Activated CD4-positive, CD25-positive, alpha-beta regulatory T cell (primary cell): ENCODE data around the gene NFIB.

Source experiments
- DNase-seq, 4 experiments: peaks; one replicate each; lab custom pipeline; 2025; lab: John Stamatoyannopoulos, UW

The NFIB gene

GRCh38 chr9:14098486-14099180, 215.3 kb downstream of the NFIB start:
- no peak for DNase-seq

DNA sequence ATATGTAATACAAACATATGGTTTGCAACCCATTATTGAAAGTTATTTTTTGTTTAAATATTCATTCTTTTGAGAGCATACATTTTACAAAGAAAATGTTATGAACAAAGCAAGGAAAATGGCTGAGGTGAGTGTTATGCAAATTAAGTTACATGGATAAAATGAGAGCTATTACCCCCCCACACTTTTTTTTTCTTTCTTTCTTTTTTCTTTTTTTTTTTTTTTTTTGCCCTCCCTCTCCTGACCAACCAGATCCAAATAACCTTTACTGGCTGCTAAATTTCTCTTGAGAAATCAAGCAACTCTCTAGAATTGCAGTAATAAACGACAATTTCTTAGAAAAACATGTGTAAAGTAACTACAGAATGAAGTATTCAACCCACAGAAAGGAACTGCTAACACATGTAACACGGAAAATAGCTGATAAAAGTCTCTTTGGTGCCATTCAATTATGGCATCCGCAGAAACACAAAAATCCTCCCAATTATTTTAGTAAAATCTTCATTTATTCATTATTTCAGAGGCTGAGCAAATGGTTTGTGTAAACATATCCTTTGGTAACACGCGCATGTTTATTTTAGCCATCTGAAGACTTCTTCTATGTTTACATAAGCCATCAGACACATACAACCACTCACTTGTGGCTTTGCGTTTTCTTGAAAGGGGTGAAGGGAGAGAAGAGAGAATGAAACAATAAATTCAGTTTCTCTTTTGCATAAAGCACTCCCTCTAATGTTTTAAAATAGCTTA, 216.1 kb downstream of the NFIB start:
- DNase-seq: no peak

- DNase-seq: no peak
Observed at GRCh38 chr9:14097215-14097614, 216.7 kb downstream of the NFIB start.

DNA sequence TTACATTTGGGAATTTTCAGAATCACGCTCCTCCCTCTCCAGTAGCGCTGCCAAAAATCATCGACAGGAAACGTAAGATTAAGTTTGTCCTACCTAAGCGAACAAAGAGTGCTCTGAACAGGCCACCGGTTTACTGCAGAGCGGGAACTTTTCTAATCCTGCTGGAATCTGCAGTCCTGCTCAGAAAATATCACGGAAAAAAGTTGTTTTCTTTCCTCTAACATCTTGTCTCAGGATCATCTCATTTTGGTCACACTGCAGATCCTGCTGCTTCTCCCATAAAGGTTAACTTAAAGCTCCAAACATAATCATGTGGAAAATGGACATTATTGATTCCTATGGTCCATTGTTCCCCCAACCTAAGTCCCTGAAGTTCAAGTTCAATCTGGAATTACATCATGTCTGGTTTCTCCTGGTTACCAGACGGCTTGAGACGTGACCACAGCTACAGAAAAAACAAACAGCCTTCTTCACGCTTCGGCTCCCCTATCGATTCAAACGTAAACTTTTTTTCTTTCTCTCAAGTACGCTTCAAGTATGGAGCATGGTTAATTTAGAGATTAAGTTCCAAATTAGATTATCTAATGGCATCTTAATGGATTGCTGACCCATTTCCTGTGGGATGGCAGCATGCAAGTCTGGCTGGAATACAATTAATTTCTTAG, 217.6 kb downstream of the NFIB start:
- no peak for DNase-seq

- no peak for DNase-seq
Observed at GRCh38 chr9:14095277-14095676, 218.7 kb downstream of the NFIB start.

DNA sequence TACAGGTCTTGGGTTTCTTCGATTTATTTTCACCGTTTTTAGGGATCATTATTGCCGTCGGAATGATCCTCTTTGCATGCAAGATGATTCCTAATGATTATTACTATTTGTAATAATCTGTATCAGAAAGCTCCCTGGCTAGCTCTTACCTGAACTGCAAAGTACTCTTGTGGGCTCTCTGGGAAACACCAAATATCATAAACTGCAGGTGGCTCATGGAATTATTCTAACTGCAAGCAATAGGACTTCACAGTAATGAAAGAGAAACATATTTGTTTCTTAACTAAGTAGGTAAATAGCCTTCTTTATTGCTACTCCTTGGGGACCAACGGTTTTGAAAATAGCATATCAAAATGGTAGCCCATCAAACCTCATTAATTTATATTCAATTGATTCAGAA, 219.4 kb downstream of the NFIB start:
- DNase-seq: no peak

DNA sequence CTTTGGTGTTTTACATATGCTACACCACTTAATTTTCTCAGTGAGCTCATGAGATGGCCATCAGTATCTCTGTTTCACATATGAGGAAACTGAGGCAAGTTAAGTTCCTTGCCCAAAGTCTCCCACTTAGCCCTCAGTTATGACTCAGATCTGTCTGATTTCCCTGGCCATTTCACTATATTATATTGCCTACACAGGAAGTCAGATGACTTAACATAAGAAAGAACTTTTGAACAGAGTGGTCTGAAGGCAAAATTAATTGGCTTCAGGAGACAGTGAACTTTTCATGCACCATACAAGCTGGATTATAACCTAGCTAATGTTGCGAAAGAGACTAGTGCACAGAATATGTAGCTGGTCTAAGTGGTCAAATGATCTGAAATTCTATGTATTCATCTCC, 221.6 kb downstream of the NFIB start:
- DNase-seq: no peak

- DNase-seq: no peak
Observed at GRCh38 chr9:14089051-14089803, 224.7 kb downstream of the NFIB start.

DNA sequence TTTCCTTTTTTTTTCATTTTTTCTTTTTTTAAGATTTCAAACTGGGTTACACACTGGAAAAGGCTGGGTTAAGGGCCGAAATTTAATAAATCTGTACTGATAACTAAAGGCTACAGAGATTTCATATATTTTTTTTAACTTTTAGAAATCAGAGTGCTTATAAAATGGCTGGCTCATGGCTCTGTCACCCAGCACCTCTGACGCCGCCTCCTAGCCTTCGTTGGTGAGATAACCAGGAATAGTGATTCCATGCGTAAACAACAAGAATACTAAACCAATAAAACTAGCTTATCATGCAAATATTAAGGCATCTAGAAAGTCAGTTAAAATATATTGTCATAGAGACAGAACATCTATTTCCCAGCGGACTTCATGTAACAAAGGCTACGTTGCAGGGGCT, 226.4 kb downstream of the NFIB start:
- DNase-seq: no peak

DNA sequence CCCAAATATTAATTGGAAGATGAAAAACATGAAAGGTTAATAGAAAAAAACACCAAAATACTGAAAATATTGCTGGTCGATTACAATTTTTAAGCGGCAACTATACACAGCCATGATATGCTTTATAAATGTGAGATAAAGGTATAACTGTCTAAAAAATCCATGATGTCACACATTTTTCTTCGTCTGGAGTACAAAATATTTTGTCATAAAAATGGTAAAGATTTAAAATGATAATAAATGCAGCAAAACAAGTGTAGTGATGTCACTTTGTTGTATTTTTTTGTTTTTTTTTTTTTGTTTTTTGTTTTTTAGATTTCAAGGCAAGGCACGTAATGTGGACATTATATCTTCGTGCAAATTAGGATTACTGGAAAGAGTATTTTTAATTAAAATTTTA, 227.4 kb downstream of the NFIB start:
- no peak for DNase-seq

DNA sequence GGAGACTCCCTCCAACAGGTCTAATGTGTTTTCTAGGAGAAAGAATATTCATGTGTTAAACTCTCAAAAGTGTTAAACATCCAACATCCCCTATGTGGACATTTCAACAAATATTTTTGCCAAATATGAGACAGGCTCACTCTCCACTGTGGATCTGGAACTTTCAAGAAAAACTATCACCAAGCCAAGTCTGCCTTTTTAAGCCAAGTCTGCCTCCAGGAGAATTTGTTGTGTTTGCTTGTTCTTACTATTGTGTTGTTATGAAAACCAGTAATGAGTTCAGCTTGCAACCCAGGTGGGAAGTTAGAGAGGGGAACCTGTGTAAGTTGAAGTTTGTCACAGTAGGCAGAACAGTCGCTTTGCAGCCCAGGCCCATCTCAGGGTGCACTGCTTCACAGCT, 228.1 kb downstream of the NFIB start:
- no peak for DNase-seq

- DNase-seq: no peak
Observed at GRCh38 chr9:14084867-14085266, 229.1 kb downstream of the NFIB start.

DNA sequence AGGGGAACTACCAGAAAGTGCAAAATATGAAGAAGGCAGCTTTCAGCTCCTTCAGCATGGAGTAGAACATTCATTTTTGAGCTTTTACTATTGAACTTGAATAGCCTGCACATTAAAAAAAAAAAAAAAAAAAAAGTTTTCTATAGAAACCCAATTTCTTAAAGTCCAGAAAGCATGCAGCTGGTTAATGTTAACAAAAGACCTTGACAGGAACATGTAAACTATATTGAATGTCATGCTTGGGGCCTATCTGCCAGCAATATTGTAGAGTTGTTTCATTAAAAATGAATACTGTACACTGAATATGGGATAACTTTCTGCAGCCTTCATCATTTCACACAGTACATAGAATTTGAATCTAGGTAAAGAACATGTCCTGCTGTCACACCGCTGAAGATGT, 230.6 kb downstream of the NFIB start:
- no peak for DNase-seq

DNA sequence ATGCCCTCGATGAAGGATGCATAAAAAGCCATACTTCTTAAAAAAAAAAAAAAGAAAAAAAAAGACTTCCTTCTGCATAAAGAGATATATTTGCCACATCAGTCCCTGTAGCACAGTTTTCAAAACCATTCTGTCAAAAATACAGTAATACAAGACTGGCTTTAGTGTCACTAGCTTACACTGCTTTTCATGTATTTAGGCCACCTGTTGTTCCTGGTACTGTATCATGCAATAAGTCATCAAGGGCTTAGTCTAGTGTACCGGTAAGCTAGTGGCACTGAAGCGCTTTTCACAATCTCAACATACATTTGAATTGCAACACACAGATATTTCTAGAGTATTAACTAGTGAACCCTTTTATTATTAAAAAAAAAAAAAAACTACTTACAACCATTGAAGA, 231.2 kb downstream of the NFIB start:
- no peak for DNase-seq

DNA sequence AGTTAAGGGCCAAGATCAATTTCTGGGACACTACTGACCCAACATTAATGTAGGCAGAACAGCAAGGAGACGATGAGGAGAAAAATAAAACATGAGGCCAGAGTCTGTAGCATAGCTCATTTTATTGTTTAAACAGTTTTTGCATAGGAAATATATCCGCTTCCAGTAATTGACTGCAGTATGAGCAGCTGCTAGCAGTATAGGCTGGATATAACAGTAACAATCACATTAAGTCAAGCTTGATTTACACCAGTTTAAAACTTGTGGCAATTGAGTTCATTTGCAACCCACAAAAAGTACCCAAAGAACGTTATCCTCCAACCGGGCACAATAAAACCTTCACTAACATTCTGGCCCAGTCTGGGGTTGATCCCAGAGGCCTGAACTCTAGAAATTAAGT, 232.2 kb downstream of the NFIB start:
- DNase-seq: no peak

DNA sequence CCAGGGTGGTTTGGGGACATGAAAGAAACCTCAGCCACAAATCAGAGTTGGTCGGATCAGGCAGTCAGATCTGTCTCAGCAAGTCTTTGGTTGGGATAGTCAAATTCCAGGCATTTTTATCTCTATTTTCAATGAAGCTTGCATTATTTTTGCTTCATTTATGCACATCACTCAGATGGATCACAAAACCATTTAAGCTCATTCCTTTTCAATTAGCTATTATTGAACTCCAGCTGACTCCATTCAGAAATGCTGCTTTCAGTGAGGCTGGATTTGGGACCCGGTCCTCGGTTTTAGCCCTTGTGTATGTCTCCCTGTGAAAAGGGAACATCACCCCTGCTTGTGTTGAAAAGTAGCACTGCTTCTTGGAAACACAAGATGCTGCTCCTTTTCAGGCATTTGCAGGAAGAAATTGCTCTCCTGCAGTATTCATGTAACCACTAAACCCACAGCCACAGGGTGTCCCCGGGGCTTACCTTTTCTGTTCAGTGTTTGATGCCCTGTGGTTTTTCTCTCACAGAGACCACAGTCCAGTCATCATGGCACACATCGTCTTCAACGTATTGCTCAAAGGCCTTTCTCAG, 232.9 kb downstream of the NFIB start:
- no peak for DNase-seq

DNA sequence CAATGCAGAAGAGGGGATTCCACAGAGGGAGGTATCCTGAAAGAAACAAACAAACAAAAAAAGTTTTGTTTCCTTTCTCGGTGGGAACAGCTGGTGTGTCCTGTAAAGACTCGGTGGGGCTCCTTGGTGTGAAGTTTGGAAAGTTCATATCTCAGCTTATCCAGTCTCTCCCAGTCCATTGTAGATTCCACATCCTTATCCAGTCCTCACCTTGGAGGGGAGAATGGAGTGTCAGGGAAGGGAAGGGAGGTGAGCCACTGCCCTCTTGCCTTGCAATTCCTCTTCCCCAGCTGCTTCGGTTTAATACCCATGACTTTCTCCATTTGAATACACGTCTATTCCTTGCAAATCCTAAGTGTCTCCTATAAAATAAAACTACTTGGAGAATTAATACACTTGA, 234.5 kb downstream of the NFIB start:
- no peak for DNase-seq

- DNase-seq: no peak
Observed at GRCh38 chr9:14077672-14078071, 236.3 kb downstream of the NFIB start.

DNA sequence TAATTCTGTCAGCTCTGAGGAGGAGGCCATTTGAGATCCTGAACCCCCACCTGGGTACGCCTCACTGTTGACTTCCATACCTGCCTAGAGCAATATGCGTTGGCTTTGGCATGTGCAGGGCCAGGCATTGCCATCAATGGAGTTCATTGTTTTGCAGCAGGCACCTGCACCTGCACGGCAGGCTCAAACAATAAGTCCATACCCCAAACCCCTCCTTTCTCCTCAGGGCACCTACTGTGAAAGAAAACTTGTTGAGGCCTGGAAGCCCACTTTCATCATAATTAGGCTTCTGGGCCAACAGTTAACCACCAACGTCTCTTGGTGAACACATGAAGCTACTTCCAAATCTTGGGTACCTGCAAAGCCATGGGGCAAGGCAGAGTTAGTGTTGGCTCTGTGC, 238.7 kb downstream of the NFIB start:
- no peak for DNase-seq

DNA sequence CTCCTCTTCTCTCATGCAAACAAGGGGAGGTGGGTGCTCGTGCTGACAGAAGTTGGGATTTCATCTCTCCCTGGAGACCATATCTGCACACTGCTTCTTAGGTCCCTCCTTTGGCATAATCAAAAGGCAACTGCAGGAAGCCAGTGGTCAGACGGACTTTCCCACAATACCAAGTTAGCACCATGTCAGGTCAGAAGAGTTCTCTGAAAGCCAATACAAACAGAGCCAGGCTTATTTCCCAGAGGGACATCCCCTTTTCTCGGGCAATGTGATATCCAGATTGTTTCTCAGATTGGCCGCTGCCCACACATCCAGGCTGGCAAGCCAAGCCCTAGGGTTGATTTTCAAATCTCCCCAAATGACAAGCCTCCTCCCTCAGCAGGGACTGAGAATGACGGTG, 241.1 kb downstream of the NFIB start:
- DNase-seq: no peak

DNA sequence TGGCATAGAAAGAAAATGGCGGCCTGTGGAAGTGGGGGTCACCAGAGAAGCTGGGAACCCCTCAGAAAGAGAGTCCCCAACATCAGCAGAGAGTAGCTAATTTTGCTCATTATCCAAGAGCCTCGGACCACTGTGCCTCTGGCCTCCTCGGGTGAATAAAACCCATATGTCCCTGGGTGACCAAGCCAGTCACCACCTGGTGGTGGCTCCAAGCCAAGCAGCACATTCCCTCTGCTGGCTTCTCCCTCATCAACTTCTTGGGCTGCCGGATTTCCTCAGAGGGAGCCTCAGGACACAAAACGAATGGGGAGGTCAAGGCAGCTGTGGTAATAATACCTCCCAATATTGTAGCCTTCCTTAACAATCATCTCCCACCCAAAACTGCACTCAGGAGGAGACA, 242.5 kb downstream of the NFIB start:
- no peak for DNase-seq

DNA sequence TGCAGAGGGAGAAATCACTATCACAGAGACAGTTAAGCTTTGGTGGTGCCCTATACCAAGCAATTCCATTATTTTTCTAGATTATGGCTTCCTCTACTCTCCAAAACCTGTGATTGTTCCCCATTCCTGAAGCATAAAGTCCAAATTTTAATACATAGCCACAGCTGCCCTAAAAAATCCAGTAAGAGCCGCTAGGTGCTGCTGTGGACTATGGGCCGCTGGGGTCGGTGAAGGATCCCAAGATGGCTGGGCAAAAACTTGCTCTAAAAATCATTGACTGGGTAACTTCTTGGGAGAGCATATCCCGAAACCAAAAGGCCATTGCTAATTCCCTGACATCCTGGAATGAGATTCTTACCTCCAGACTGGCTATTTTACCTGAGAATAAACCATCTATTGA, 245.3 kb downstream of the NFIB start:
- DNase-seq: no peak
